NCI-H187 treated with DMSO at 0.1 percent for 48 hours (cell line): ENCODE data around the gene TNFSF12.

Experiments
- DNase-seq: peaks from one replicate; lab custom pipeline; 2025; lab: John Stamatoyannopoulos, UW

The TNFSF12 gene

DNA sequence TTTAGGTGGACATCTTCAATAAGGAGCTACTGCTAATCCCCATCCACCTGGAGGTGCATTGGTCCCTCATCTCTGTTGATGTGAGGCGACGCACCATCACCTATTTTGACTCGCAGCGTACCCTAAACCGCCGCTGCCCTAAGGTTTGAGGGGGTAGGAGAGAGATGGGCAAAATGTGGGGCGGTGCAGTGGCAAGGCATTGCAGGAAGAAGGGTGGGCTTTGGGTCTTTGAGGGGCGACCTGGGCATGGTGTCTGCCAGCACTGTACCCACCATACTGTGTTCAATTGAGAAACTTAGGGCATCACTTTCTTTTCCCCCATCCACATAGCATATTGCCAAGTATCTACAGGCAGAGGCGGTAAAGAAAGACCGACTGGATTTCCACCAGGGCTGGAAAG lies 21.5 kb downstream of the TNFSF12 start:
- DNase-seq, result no peak

GRCh38 chr17:7572338-7572587 lies 23.4 kb downstream of the TNFSF12 start:
- no peak for DNase-seq

DNA sequence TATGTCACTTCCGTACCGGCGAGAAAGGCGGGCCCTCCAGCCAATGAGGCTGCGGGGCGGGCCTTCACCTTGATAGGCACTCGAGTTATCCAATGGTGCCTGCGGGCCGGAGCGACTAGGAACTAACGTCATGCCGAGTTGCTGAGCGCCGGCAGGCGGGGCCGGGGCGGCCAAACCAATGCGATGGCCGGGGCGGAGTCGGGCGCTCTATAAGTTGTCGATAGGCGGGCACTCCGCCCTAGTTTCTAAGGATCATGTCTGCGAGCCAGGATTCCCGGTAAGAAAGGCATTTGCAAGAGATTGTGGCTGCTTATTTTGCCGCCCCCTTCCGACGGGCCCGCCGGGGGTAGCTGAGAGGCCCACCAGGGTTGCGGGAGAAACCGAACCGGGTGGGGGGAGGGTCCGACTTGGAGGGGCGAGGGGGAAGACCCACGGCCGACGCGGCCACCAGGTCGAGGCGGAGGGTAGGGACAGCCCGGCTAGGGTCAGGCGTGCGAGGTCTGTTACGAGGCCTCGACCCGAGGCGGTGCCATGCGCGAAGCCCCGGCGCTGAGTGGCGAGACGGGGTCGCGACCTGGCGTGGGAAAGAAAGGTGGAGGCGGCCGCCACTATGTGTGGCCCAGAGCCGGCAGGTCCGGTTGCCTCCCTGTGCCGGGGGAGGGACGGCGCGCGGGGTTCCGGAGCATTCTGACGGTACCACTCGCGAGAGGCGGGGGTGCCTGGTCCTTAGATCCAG lies 23.9 kb downstream of the TNFSF12 start:
- DNase-seq, result peak; percentile 76

- DNase-seq, result no peak
Measured at GRCh38 chr17:7573324-7574080, 24.6 kb downstream of the TNFSF12 start.

GRCh38 chr17:7574176-7574953 lies 25.5 kb downstream of the TNFSF12 start:
- DNase-seq, result no peak

DNA sequence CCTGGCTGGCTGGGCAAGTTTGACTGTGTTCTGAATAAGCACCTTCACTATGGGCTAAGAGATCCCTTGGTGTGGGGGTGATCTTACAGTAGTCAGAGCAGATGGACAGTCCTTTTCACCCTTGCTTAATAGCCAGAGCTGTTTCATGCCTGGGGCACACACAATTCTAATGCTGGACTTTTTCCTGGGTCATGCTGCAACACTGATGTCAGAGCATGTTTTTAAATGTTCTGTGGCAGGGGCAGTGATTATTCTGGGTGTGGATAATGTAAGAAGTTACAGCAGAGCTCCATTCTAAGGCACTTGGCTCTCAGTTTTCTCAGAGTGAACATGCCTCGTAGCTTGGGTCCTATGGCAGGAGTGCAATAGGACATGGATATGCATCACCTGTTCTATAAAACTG lies 26.6 kb downstream of the TNFSF12 start:
- no peak for DNase-seq

DNA sequence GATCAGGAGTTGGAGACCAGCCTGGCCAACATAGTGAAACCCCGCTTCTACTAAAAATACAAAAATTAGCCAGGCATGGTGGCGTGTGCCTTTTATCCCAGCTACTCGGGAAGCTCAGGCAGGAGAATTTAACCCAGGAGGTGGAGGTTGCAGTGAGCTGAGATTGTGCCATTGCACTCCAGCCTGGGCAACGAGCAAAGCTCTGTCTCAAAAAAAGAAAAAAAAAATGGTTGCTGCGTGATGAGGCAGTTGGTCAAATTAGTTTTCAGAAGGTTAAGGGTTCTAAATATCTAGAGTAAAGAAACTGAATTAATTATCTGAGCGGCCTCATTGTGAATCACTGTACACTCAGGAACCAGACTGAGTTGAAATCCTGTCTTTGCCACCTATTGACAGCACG lies 27.1 kb downstream of the TNFSF12 start:
- DNase-seq, result no peak

- DNase-seq, result no peak
Measured at GRCh38 chr17:7576432-7576937, 27.6 kb downstream of the TNFSF12 start.

DNA sequence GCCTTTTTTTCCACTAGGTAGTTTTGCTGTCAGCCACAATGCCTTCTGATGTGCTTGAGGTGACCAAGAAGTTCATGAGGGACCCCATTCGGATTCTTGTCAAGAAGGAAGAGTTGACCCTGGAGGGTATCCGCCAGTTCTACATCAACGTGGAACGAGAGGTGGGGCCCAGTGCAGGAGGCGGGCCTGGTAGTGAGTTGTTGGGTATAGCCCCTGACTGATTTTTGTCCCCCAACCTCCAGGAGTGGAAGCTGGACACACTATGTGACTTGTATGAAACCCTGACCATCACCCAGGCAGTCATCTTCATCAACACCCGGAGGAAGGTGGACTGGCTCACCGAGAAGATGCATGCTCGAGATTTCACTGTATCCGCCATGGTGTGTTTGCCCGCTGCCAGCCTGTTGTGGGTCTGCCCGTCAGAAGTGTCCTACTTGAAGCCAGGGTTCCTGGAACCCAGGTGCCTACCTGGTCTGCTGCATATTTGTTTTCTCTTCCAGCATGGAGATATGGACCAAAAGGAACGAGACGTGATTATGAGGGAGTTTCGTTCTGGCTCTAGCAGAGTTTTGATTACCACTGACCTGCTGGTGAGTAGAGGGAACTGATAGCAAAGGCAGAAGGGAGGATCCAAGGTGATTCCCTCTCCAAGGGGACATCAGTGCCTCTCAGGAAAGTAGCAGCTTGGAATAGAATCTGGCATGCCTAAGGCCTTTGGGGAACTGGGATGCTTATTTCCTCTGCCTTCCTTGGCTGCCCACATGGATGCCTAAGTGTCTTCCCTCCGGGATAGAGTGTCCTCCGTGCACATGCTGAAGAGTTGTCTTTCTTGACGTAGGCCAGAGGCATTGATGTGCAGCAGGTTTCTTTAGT lies 28.7 kb downstream of the TNFSF12 start:
- no peak for DNase-seq

DNA sequence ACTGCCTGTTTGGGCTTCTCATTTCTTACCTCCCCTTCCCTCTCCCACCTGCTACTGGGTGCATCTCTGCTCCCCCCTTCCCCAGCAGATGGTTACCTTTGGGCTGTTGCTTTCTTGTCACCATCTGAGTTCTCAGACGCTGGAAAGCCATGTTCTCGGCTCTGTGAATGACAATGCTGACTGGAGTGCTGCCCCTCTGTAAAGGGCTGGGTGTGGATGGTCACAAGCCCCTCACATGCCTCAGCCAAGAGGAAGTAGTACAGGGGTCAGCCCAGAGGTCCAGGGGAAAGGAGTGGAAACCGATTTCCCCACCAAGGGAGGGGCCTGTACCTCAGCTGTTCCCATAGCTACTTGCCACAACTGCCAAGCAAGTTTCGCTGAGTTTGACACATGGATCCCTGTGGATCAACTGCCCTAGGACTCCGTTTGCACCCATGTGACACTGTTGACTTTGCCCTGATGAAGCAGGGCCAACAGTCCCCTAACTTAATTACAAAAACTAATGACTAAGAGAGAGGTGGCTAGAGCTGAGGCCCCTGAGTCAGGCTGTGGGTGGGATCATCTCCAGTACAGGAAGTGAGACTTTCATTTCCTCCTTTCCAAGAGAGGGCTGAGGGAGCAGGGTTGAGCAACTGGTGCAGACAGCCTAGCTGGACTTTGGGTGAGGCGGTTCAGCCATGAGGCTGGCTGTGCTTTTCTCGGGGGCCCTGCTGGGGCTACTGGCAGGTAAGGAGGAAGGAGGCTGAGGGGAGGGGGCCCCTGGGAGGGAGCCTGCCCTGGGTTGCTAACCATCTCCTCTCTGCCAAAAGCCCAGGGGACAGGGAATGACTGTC lies 30.4 kb downstream of the TNFSF12 start, which contains the start of gene CD68:
CD68 (plus strand) TSS at position 638 of the 833 bp plus-strand sequence; CDS start at position 678, 40 bp downstream.
- no peak for DNase-seq

GRCh38 chr17:7579834-7580603 lies 31.2 kb downstream of the TNFSF12 start:
- DNase-seq, result no peak

DNA sequence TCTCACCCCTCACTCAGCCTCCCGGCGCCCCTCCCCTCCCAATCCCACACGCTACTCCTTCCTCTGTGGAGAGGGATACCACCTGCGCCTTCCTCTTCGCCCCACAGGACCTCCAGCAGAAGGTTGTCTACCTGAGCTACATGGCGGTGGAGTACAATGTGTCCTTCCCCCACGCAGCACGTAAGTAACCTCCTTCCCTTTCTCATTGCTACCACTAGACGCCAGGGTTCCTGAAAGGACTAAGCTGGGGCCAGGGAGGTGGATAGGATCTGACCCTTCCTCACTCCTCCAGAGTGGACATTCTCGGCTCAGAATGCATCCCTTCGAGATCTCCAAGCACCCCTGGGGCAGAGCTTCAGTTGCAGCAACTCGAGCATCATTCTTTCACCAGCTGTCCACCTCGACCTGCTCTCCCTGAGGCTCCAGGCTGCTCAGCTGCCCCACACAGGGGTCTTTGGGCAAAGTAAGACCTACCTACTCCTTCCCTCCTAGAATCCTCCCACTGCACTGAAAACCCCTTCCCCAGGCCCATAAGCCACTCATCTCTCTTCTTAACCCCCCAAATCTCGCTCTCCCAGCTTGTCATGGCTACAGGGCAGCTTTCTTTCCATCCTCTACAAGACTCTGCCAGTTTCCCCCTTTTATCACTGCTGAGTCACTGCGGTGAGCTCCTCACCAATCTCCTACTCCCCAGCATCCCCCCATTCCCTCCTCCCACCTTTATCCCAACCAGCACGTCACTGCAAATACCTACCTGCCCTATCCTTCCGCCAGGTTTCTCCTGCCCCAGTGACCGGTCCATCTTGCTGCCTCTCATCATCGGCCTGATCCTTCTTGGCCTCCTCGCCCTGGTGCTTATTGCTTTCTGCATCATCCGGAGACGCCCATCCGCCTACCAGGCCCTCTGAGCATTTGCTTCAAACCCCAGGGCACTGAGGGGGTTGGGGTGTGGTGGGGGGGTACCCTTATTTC lies 32.0 kb downstream of the TNFSF12 start:
- DNase-seq, result no peak

- DNase-seq, result no peak
Measured at GRCh38 chr17:7582396-7583252, 33.8 kb downstream of the TNFSF12 start.

GRCh38 chr17:7583253-7584109 lies 34.6 kb downstream of the TNFSF12 start, which contains the start of gene MPDU1:
Gene MPDU1 (plus strand): TSS chr17:7583852. CDS start chr17:7583863, 11 bp downstream.
- peak; percentile 77 for DNase-seq

DNA sequence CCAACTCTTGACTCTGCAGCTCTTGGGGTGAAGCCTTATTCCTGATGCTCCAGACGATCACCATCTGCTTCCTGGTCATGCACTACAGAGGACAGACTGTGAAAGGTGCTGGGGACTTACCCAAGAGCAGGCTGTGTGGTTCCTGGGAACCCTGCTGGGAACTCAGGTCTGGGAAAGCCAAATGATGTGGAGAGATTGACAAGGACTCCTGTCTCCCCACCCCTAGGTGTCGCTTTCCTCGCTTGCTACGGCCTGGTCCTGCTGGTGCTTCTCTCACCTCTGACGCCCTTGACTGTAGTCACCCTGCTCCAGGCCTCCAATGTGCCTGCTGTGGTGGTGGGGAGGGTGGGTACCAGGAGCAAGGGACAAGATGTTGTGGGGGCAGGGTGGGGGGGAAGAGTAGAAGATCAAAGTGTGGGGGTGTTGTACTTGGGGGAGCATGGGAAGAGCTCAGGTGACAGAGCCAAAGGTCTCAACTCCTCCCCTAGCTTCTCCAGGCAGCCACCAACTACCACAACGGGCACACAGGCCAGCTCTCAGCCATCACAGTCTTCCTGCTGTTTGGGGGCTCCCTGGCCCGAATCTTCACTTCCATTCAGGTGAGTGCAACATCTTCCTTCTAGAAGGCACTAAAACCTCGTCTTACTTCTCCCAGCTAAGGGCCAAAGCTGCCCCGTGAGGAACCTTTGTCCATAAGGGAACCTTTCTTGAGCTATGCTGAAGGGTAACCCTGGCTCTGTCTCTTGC lies 38.0 kb downstream of the TNFSF12 start:
- DNase-seq, result no peak
